HCT116 (cell line): ENCODE data around the gene JCAD. TPM values are rescaled to one million over a fixed set of nuclear protein-coding genes. Genes with fewer than 3 reads are reported as not detected.

Source experiments
- ATAC-seq: fragments of 200-7000 bp; cut with Tn5 transposase; 2 replicates; pipeline ENCODE4 v1.9.1; 2020; ENCODE audit warnings: mild to moderate bottlenecking, moderate library complexity
- BruUV-seq: library from RNA; stranded (reverse); fragments of 400-500 nt; replicated peaks from 2 replicates; lab custom pipeline; 2021; lab: Mats Ljungman, UMichigan
- CTCF ChIA-PET: fragments of 300-600 bp; sonication (Branson Sonifier 250); formaldehyde crosslinking; loops from one replicate; lab custom pipeline; 2021; ENCODE audit warnings: antibody characterized with exemption; lab: Charles Lee
- POLR2A ChIA-PET: fragments of 300-600, 350-600 bp; sonication (Branson Sonifier 250); formaldehyde crosslinking; loops from one replicate; lab custom pipeline; 2021; ENCODE audit warnings: antibody characterized with exemption; lab: Charles Lee
- RAD21 ChIA-PET, 2 experiments: fragments of 300-600 bp; sonication (Branson Sonifier 250); formaldehyde crosslinking; loops; one replicate each; lab custom pipeline; 2023; ENCODE audit warnings: low total read pairs in 2 of 2; ENCODE audit not compliant: uncharacterized antibody in 2 of 2, unreplicated experiment in 2 of 2, low non-redundant PET in 1 of 2; lab: Charles Lee
- DNase-seq: peaks from one replicate; pipeline ENCODE4 v3.0.0-alpha.2; 2010; ENCODE audit warnings: low read depth, low spot score
- H2AFZ ChIP-seq: fragments of 200-600 bp; shearing (Covaris generic), sonication (generic); 2 replicates; pipeline ENCODE4 v1.6.1; 2017; ENCODE audit warnings: low read depth, mixed run types, mixed read lengths, antibody characterized with exemption, low read length; ENCODE audit not compliant: poor library complexity, severe bottlenecking
- H3K27ac ChIP-seq: 2 replicates; pipeline ENCODE4 v1.5.1; 2012; ENCODE audit warnings: low read depth, low read length
- H3K27me3 ChIP-seq: fragments of 200-600 bp; sonication (generic); 2 replicates; pipeline ENCODE4 v1.6.1; 2016; ENCODE audit warnings: mixed run types, low read length, mixed read lengths; ENCODE audit not compliant: insufficient read depth
- H3K36me3 ChIP-seq, 2 experiments: fragments of 200-500 bp in 1 of 2; fragments of 200-600 bp in 1 of 2; sonication (Bioruptor generic) in 1 of 2; sonication (generic) in 1 of 2; 2 replicates each; pipeline versions ENCODE4 v1.5.1 to v1.6.1; 2014 to 2016; ENCODE audit warnings: low read length in 2 of 2, inconsistent platforms in 1 of 2, mixed read lengths in 1 of 2, mixed run types in 1 of 2; ENCODE audit not compliant: insufficient read depth in 2 of 2, control insufficient read depth in 1 of 2
- H3K4me1 ChIP-seq, 2 experiments: fragments of 200-600 bp in 1 of 2; sonication (generic) in 1 of 2; 2 replicates each; pipeline versions ENCODE4 v1.5.1 to v1.6.1; 2012 to 2017; ENCODE audit warnings: low read length in 2 of 2, inconsistent platforms in 1 of 2, mild to moderate bottlenecking in 1 of 2, mixed read lengths in 1 of 2, mixed run types in 1 of 2, moderate library complexity in 1 of 2; ENCODE audit not compliant: insufficient read depth in 2 of 2, control insufficient read depth in 1 of 2
- H3K4me2 ChIP-seq: fragments of 200-600 bp; sonication (generic); 2 replicates; pipeline ENCODE4 v1.6.1; 2017; ENCODE audit warnings: mixed run types, low read length, mixed read lengths
- H3K4me3 ChIP-seq, 2 experiments: fragments of 200-600 bp in 1 of 2; sonication (generic) in 1 of 2; replicated peaks in 1 of 2; 2 replicates each; pipeline ENCODE4 v1.5.1; 2011 to 2016; ENCODE audit warnings: low read length in 2 of 2, control low read depth in 1 of 2, low read depth in 1 of 2, mild to moderate bottlenecking in 1 of 2, mixed read lengths in 1 of 2, mixed run types in 1 of 2
- H3K79me2 ChIP-seq: fragments of 200-600 bp; sonication (generic); 2 replicates; pipeline ENCODE4 v1.6.1; 2017; ENCODE audit warnings: mild to moderate bottlenecking, mixed run types, low read length, moderate library complexity, mixed read lengths; ENCODE audit not compliant: insufficient read depth
- H3K9ac ChIP-seq: fragments of 200-600 bp; sonication (generic); 2 replicates; pipeline ENCODE4 v1.6.1; 2016; ENCODE audit warnings: low read length, mixed read lengths
- H3K9me2 ChIP-seq: fragments of 200-600 bp; sonication (generic), shearing (Covaris generic); 2 replicates; pipeline ENCODE4 v1.6.1; 2017; ENCODE audit warnings: mixed run types, mild to moderate bottlenecking, moderate library complexity; ENCODE audit not compliant: insufficient read depth
- H3K9me3 ChIP-seq, 2 experiments: fragments of 200-500 bp in 1 of 2; fragments of 200-600 bp in 1 of 2; sonication (Bioruptor generic) in 1 of 2; sonication (generic) in 1 of 2; 2 replicates each; pipeline ENCODE4 v1.6.1; 2014 to 2017; ENCODE audit warnings: low read length in 2 of 2, mixed read lengths in 2 of 2, inconsistent platforms in 1 of 2, low read depth in 1 of 2, mild to moderate bottlenecking in 1 of 2, mixed run types in 1 of 2, moderate library complexity in 1 of 2; ENCODE audit not compliant: control insufficient read depth in 1 of 2, insufficient read depth in 1 of 2
- H4K20me1 ChIP-seq: fragments of 200-600 bp; sonication (generic), shearing (Covaris generic); 2 replicates; pipeline ENCODE4 v1.6.1; 2017; ENCODE audit warnings: mixed run types, mild to moderate bottlenecking, moderate library complexity; ENCODE audit not compliant: insufficient read depth
- ATF3 ChIP-seq: IDR thresholded peaks from 2 replicates; pipeline ENCODE4 v1.6.1; 2012
- CEBPB ChIP-seq: IDR thresholded peaks from 2 replicates; pipeline ENCODE4 v1.6.1; 2012; ENCODE audit warnings: low read depth
- CTCF ChIP-seq, 3 experiments: fragments of 200-600 bp in 1 of 3; sonication (generic) in 1 of 3; IDR thresholded peaks in 2 of 3; conservative IDR thresholded peaks in 1 of 3; 2 replicates each; pipeline ENCODE4 v1.5.1; 2012 to 2017; ENCODE audit warnings: low read depth in 2 of 3, low read length in 2 of 3, antibody characterized with exemption in 1 of 3, borderline replicate concordance in 1 of 3, control low read depth in 1 of 3, mild to moderate bottlenecking in 1 of 3, mixed read lengths in 1 of 3, mixed run types in 1 of 3, moderate library complexity in 1 of 3; ENCODE audit not compliant: insufficient read depth in 1 of 3
- ELF1 ChIP-seq: IDR thresholded peaks from 2 replicates; pipeline ENCODE4 v1.6.1; 2012; ENCODE audit warnings: low read depth, borderline replicate concordance
- REST ChIP-seq: IDR thresholded peaks from 2 replicates; pipeline ENCODE4 v1.6.1; 2012; ENCODE audit warnings: low read depth
- intact Hi-C: fragments of 100-400 bp; cut with micrococcal nuclease; formaldehyde crosslinking; loops from 2 replicates; pipeline ENCODE4 v1.10.0; 2022
- total RNA-seq: library from RNA; stranded (reverse); gene quantifications from one replicate; pipeline ENCODE4 v1.2.1, GENCODE V29; 2021; ENCODE audit not compliant: unreplicated experiment

JCAD gene
- total RNA-seq, 1 experiment from 2014 or later = 17.5 TPM

- no peak for TF ChIP-seq REST
- TF ChIP-seq, all 23 proteins: peak for 0
Observed at GRCh38 chr10:30022590-30022989, 36.8 kb downstream of the JCAD start (continued).

- BruUV-seq = no TSS peak
- Histone ChIP-seq H3K9me2 (no peaks in the 10 kb centered on the region), H2AFZ (no peak overlapping the region), H4K20me1 (no peaks in the 10 kb centered on the region), H3K9me3 (no peaks in the 10 kb centered on the region), H3K27ac (no peak overlapping the region), H3K36me3 (peaks cover 0 to 4% of the 10 kb centered on the region in 2 experiments; a peak in 1 of 4 replicates), H3K4me2 (no peak overlapping the region), H3K79me2 (no peaks in the 10 kb centered on the region), H3K27me3 (no peaks in the 10 kb centered on the region), H3K4me1 (no peaks in the 10 kb centered on the region), H3K4me3 (no peak overlapping the region), H3K9ac (no peak overlapping the region)
- ATAC-seq = no peak
- intact Hi-C loops = no loop called here
- RAD21 ChIA-PET = no interaction called here
- no peak for TF ChIP-seq CEBPB
- TF ChIP-seq ELF1 = no peak
- TF ChIP-seq ATF3 = no peak
- no peak for TF ChIP-seq CTCF (IDR thresholded peaks at IDR 0.05 in 2 of 3, conservative IDR thresholded peaks at IDR 0.05 in 1 of 3; ENCODE audit: borderline replicate concordance in 1 of 3, insufficient read depth in 1 of 3, low read depth in 2 of 3, low read length in 2 of 3)
- POLR2A ChIA-PET = no interaction called here
- CTCF ChIA-PET = interaction anchor here (0.7 kb wide), 1 partner anchor 365 kb away, joined by 3 read pairs; no protein-coding TSS in a partner anchor
- no peak for DNase-seq
Observed at GRCh38 chr10:30019468-30019867, 39.9 kb downstream of the JCAD start.
